ENCODE results near the gene SCRG1.

Gene SCRG1

DNA sequence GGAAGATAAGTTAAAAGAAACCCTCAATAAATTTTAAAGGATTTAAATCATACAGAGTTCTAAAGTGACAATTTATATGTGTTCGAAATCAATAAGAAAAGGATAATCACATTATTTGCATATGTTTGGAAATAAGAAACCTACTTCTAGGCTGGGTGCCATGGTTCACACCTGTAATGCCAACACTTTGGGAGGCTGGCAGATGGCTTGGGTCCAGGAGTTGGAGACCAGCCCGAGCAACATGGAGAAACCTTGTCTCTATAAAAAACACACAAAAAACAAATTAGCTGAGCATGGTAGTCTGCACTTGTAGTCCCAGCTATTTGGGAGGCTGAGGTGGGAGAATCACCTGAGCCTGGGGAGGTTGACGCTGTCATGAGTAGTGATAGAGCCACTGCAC is 36.2 kb downstream of the SCRG1 start:
- DNase-seq (ENCODE audit: low read depth in 2 of 2), result no peak

DNA sequence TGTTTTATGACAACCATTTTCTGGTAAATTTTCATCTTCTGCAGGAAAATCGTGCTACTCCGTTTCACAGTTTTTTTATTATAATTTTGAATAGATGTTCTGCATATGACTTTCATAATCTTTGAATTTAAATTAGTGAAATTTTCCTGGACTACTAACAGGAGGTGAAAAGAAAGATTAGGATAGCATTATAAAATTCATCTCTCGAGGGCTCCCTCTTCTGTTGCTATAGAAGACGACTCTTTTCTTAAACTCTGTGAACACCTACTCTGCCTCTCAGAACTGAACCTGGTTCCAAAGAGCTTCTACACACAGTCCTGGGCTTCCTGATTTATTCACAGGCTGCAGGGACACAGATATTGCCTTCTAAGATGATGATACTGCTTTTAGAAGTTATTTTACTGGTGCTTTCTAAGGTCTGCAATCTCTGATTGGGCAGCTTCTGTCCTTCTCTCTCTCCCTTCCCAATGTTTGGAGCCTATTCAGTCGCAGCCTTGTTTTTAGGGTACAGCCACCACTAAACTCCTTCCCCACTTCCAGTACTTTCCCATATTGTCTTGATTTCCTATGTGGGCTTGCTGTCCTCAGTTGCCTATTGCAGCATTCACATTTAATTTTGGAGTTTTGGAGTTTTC is 38.2 kb downstream of the SCRG1 start:
- DNase-seq (ENCODE audit: low read depth in 2 of 2), result no peak

DNA sequence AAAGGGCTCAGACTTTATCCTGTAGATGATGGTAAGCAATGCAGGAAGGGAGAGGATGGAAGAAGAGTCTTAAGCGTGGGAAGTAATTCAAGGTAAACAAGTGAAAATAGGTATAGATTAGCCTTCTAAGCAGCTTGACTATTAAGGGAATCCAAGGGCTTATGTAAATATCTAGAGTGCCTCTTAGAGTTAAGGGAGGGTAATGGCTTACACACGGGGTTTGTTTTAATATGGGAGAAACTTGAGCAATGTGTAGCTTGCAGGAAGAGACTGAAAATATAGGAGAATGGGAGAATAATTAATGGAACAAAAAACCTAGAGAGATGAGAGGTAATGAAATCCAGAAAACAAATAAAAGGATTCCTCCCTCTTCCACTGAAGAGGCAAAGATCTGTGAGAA is 41.0 kb downstream of the SCRG1 start:
- no peak for DNase-seq (ENCODE audit: low read depth in 2 of 2)

DNA sequence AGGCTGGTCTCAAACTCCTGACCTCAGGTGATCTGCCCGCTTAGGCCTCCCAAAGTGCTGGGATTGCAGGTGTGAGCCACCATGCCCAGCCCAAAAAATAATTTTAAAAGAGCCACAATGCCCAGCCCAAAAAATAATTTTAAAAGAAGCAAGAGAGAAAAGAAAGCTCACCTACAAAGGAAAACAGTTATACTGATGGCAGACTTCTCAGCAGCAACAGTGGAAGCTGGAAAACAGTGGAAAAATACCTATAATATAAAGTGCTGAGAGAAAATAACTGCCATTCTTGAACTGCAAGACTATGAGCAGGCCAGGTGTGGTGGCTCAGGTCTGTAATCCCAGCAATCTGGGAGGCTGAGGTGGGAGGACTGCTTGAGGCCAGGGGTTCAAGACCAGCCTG is 51.4 kb downstream of the SCRG1 start:
- DNase-seq (ENCODE audit: low read depth in 2 of 2), result no peak

DNA sequence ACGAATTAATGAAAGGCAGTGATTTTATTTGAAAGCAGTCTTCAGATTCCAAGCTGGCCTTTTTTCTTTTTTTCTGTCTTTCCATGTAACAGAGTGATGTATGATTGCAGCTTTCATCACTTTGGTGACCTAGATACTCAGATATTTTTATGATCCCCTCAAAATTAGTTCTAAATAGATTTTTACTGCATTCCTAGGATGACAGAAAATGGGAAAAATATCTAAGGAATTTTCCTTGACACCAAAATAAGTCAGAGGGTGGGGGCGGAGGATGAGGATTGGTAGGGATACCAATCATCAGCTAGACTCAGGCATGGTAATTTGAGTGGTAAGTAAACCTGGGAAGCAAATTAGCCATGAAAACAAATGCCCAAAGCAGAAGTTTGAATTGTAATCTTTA is 52.8 kb downstream of the SCRG1 start:
- no peak for DNase-seq (ENCODE audit: low read depth in 2 of 2)

DNA sequence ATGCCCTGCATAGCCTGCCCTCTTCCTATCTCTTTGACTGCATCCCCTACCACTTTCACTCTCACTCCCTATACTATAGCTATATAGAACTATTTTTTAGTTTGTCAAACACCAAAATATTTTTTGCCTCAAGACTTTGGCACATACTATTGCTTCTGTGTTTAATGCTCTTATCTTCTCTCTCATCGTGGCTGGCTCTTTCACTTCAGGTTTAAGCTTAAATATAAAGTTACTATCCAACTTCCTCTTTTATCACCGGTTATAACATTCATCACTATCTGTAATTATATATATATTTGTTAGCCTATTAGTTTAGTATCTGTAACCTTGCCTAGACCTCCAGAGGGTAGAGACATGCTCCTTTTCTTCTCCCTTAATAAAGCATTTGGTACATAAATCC is 53.3 kb downstream of the SCRG1 start:
- DNase-seq (ENCODE audit: low read depth in 2 of 2), result no peak

DNA sequence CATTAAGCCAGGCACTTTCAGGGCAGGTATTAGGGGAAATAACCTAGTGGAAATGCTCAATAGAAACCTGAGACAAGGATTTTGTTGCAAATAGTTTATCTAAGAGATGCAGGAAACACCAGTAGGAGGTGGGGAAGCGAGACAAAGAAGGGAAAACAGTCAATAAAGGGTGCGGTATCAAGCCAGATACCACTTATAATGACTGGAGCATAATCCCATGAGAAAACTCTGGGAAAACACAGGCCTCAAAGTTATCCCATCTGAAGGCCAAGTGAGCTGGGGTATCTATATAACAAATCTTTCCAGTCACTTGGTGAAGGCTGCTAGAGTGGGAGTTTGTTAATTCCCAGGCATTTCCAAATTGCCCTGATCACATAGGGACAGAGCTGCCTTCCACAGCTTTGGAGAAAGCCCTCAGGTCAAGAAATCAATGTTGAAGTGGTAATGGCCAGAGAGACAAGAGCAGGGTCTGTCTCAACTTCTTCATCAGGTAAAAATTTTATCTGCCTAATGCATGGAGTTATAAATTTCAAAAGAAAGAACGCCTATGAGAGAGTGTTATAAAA is 55.0 kb downstream of the SCRG1 start:
- DNase-seq (ENCODE audit: low read depth in 2 of 2), result no peak

DNA sequence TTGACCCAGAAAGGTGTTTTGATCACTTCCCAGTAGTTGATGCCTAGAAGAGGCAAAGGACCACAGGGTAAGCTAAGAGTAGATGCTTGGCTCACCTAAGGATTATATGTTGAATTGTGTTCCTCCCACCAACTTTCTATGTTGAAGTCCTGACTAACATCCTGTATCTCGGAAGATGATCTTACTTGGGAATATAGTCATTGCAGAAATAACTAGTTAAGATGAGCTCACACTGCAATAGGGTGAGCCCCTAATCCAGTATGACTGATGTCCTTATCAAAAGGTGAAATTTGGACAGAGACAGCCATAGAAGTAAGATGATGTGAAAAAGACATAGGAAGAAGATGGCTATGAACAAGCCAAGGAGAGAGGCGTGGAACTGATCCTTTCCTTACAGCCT is 61.5 kb downstream of the SCRG1 start:
- DNase-seq (ENCODE audit: low read depth in 2 of 2), result no peak

DNA sequence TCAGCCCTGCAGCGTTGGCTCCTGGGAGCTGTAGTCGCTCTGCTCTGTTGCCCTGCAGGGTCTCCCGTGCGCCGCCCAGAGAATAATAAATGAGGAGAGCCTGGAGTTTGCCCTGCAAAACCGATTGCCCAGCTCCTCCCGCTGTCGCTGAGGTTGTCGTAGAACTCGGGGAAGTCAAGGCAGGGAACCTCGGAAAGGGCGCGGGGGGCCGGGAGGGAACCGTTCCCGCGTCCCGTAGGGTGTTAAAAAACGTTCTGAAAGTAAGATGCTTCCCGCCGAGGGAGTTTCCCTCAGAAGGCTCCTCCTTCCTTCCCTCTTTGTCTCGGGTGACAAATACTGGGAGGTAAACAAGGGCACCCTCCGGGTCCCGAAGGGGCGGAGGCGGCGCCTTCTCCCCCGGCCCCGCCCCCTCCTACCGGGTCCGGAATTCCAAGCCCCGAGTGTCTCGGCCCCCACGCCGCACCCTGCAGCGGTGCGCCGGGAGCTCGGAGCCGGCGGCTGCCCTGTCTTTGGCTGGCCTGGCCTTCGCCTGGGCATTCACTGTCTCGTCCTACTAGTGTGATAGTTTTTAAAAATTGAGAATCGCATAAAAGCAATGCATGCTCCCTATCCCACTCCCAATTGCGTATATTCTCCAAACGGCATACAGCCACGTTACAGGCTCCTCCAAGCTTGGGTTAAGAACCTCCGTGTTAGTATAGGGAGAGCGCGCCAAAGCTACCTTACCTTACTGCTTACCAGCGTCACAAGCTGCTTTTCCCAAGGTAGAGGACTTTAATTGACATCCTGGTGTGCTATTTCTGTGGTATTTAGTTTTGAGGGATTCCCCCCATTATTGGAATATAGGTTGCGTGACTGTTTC is 63.8 kb downstream of the SCRG1 start:
- no peak for DNase-seq (ENCODE audit: low read depth in 2 of 2)

Measured in stimulated activated CD8-positive, alpha-beta memory T cell treated with anti-CD3 and anti-CD28 coated beads, Interleukin-15, amount 100 ng/mL, for 4 hours (primary cell).